Measurements from ENCODE around the gene TNXB. TPM values are rescaled to one million over a fixed set of nuclear protein-coding genes. Genes with fewer than 3 reads are reported as not detected.

The TNXB gene
- total and polyA plus RNA-seq, 12 donors, result 36.2 to 123 (median 61.4) TPM

GRCh38 chr6:32108727-32109113, 418 bp downstream of the TNXB start:
- ATAC-seq (peak in 2 of 8 donors; percentile 1), DNase-seq (no peak)
- peak overlapping the region; percentile 34 to 82 (median 64) for H3K4me3 ChIP-seq
- peaks cover 0 to 3% (median 0%) of the 10 kb centered on the region in 9 donors for H3K36me3 ChIP-seq
- peaks cover 33 to 92% (median 71%) of the 10 kb centered on the region in 9 donors for H3K4me1 ChIP-seq
- peaks cover 0 to 9% (median 0%) of the 10 kb centered on the region in 7 donors for H3K27me3 ChIP-seq
- intact Hi-C loops (cut with DNase I), result no loop called here
- H3K9me3 ChIP-seq, result no peaks in the 10 kb centered on the region
- WGBS, 2 donors, result 26 to 32% methylated on average over 6 of the region's 6 CpGs
- H3K27ac ChIP-seq, result peak overlapping the region; percentile 80 to 96 (median 90)
- TF ChIP-seq, protein P1, sequence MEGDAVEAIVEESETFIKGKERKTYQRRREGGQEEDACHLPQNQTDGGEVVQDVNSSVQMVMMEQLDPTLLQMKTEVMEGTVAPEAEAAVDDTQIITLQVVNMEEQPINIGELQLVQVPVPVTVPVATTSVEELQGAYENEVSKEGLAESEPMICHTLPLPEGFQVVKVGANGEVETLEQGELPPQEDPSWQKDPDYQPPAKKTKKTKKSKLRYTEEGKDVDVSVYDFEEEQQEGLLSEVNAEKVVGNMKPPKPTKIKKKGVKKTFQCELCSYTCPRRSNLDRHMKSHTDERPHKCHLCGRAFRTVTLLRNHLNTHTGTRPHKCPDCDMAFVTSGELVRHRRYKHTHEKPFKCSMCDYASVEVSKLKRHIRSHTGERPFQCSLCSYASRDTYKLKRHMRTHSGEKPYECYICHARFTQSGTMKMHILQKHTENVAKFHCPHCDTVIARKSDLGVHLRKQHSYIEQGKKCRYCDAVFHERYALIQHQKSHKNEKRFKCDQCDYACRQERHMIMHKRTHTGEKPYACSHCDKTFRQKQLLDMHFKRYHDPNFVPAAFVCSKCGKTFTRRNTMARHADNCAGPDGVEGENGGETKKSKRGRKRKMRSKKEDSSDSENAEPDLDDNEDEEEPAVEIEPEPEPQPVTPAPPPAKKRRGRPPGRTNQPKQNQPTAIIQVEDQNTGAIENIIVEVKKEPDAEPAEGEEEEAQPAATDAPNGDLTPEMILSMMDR (IDR thresholded peaks at IDR 0.05), result no peak

DNA sequence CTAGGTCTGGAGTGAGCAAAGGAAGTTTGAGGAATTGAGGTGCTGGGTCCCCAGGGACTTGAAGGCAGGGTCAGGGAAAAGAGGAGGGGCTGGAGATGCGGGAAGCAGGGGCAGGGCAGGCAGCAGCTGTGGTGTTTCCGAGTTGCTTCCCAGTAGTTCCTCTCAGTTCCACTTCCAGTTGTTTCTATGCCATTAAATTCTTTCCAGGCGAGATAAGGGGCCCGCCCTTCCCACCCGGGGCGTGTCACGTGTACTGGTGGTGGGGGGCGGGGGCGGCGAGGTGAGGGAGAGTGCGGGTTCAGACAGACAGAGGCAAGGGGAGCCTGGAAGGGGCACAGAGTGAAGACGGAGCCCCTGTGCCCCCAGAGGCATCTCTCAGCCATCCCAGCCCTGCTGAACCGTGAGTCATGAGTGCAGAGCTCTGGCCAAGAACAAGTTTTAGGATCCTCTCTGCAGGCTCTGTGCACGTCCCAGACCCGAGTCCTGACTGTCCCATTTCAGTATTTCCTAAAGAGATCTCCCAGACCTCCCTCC, 977 bp downstream of the TNXB start:
- Histone ChIP-seq H3K27ac (peak overlapping the region; percentile 80 to 96 (median 90)), H3K27me3 (peaks cover 0 to 9% (median 0%) of the 10 kb centered on the region in 7 donors), H3K9me3 (no peaks in the 10 kb centered on the region), H3K36me3 (peaks cover 0 to 3% (median 0%) of the 10 kb centered on the region in 9 donors), H3K4me3 (peak overlapping the region; percentile 34 to 82 (median 64)), H3K4me1 (peaks cover 27 to 86% (median 65%) of the 10 kb centered on the region in 9 donors)
- intact Hi-C loops (cut with DNase I), result no loop called here
- TF ChIP-seq, protein P1 (IDR thresholded peaks at IDR 0.05), result no peak
- ATAC-seq (peak; percentile 56 to 74 (median 68)), DNase-seq (peak; percentile 72 to 80)
- 0 to 1% methylated on average over 15 of the region's 15 CpGs for WGBS, 2 donors

- peaks cover 0 to 6% (median 0%) of the 10 kb centered on the region in 9 donors for H3K36me3 ChIP-seq
- DNase-seq (no peak), ATAC-seq (peak in 3 of 8 donors; percentile 2 to 14 (median 10))
- 70 to 75% methylated on average over 1 of the region's 1 CpG for WGBS, 2 donors
- H3K27ac ChIP-seq, result peak overlapping the region; percentile 80 to 96 (median 90)
- TF ChIP-seq, protein P1 (IDR thresholded peaks at IDR 0.05), result no peak
- intact Hi-C loops (cut with DNase I), result loop anchor here in 1 of 10 donors (1.0 kb wide), 1 partner anchor 23 kb away; the partner anchor contains the start of gene FKBPL
- H3K27me3 ChIP-seq, result peaks cover 0 to 9% (median 0%) of the 10 kb centered on the region in 7 donors
- H3K9me3 ChIP-seq, result no peaks in the 10 kb centered on the region
- H3K4me1 ChIP-seq, result peaks cover 24 to 79% (median 58%) of the 10 kb centered on the region in 9 donors
- peak overlapping the region in 8 of 10 donors; percentile 57 to 82 (median 66) for H3K4me3 ChIP-seq
These were observed 1.7 kb downstream of the TNXB start for GRCh38 chr6:32107406-32107805.

- Histone ChIP-seq H3K27ac (peak overlapping the region in 2 of 10 donors; percentile 12 to 90), H3K36me3 (peaks cover 0 to 22% (median 0%) of the 10 kb centered on the region in 9 donors), H3K27me3 (peaks cover 0 to 9% (median 0%) of the 10 kb centered on the region in 7 donors), H3K4me3 (peak overlapping the region in 1 of 10 donors; percentile 5), H3K4me1 (peaks cover 14 to 59% (median 38%) of the 10 kb centered on the region in 9 donors), H3K9me3 (no peaks in the 10 kb centered on the region)
- DNase-seq, result no peak
- no peak for ATAC-seq
- TF ChIP-seq, protein P1 (IDR thresholded peaks at IDR 0.05), result no peak
- intact Hi-C loops (cut with DNase I), result no loop called here
- 74 to 76% methylated on average over 4 of the region's 4 CpGs for WGBS, 2 donors
These were observed 3.7 kb downstream of the TNXB start for GRCh38 chr6:32105433-32105832.
